Bronchial epithelial cell (primary cell): ENCODE results near the gene SORBS1. TPM values are rescaled to one million over a fixed set of nuclear protein-coding genes. Genes with fewer than 3 reads are reported as not detected.
"Not testable (repeated sequence)": the region's sequence is repeated elsewhere in the genome, so short reads cannot be mapped to it uniquely, and the experiment has no call there.

ENCODE experiments used
- DNase-seq: peaks from one replicate; pipeline ENCODE4 v3.0.0-alpha.2; 2010; ENCODE audit warnings: low read depth
- FAIRE-seq: peaks from 2 replicates; lab custom pipeline; 2011; peaks lifted over from hg19 to GRCh38; lab: Jason Lieb, UNC
- H3K27me3 ChIP-seq: 2 replicates; pipeline ENCODE4 v1.5.1; 2011; ENCODE audit warnings: low read length; ENCODE audit not compliant: control insufficient read depth, insufficient read depth
- H3K36me3 ChIP-seq: 2 replicates; pipeline ENCODE4 v1.5.1; 2011; ENCODE audit warnings: low read length; ENCODE audit not compliant: control insufficient read depth, insufficient read depth
- H3K4me3 ChIP-seq: 2 replicates; pipeline ENCODE4 v1.5.1; 2011; ENCODE audit warnings: mild to moderate bottlenecking, low read depth, low read length, control low read depth
- CTCF ChIP-seq: IDR thresholded peaks from 2 replicates; pipeline ENCODE4 v1.5.1; 2011; ENCODE audit warnings: mild to moderate bottlenecking, moderate library complexity, low read length, control low read depth, inconsistent platforms; ENCODE audit not compliant: insufficient read depth, severe bottlenecking
- total RNA-seq: library from RNA; depleted of rRNA; stranded (reverse); fragments of >200 nt; gene quantifications from 2 replicates; pipeline ENCODE4 v1.2.1, GENCODE V29; 2014

The SORBS1 gene
- total RNA-seq, 1 donor from 2014 or later, result under 0.01 TPM

DNA sequence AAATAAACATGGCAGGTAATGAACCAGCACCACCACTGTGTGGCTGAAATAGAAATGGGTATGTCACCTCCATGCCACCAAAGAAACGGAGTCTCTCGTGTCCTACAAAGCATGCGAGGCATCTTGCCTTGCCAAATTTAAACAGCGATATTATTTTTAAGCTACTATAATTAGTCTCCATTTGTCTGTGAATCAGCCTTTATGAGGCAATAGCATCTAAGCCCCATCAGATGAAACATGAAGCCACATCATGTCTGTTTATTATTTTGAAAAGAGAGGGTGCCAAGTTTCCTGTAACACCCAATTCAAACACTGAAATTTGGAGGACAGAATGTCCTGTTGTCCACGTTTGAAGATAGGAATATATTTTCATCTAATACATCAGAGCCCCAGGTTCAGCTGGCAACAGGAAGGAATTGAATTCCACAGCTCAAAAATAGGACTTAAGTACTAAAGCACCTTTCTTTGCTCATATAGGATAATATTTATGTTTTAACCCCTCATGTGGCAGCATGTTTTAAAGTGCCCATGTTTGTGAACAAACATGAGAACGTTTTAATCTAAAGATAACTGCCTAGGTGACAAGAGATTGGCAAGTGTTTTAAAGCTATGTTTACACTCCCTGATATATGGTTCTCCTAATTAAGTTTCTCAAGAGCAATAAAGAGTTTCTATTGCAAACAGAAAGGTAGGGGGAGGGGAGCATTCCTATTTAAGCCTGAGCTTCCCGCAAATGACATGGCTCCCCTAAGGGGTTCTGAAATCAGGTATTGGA, 86.8 kb downstream of the SORBS1 start:
- H3K36me3 ChIP-seq, result no peaks in the 10 kb centered on the region
- no peak for TF ChIP-seq CTCF
- DNase-seq (peak; percentile 28), FAIRE-seq (no peak)
- H3K27me3 ChIP-seq, result no peaks in the 10 kb centered on the region
- no peak overlapping the region for H3K4me3 ChIP-seq

- no peak for FAIRE-seq
- no peaks in the 10 kb centered on the region for H3K36me3 ChIP-seq
- H3K4me3 ChIP-seq, result no peak overlapping the region
- no peak for DNase-seq
- no peaks in the 10 kb centered on the region for H3K27me3 ChIP-seq
- TF ChIP-seq CTCF, result no peak
These were observed 88.7 kb downstream of the SORBS1 start for GRCh38 chr10:95472304-95473088.

DNA sequence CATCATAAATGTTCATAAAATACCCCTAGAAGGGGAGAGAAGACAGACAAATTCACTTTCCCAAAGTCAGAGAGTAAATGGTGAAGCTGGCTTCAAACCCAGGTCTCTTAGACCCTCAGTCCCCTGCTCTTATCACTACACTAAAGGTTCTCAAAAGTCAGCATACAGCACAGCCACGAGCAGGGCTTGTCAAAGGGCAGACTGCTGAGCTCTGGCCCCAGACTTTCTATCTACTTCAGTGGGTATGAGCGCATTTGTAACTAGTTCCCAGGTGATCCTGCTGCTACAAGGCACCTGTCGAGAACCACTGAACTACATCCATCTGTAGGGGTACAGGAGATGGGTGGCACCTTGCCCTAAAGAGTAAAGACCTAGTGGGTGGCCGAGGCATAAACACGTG, 91.5 kb downstream of the SORBS1 start:
- FAIRE-seq (no peak), DNase-seq (no peak)
- TF ChIP-seq CTCF, result no peak
- H3K36me3 ChIP-seq, result no peaks in the 10 kb centered on the region
- H3K27me3 ChIP-seq, result no peaks in the 10 kb centered on the region
- no peak overlapping the region for H3K4me3 ChIP-seq

DNA sequence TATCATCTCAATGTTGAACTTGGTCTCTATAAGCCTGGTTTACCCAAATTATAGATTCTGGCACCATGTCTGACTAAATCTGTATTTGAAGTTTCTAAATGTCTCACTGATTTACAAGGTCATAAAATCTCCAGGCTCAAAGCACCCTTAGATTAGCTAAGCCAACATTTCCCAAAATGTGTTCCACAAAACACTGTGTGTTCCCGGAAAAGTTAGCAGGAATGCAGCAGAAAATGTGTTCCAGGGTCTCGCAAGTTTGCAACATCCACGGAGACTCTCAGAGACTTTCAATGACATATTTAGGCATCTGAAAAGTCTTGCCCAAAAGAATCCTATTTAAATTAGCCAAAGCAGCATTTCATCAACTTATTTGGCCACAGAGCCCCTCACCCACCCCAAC, 91.9 kb downstream of the SORBS1 start:
- H3K4me3 ChIP-seq, result no peak overlapping the region
- FAIRE-seq, result no peak
- DNase-seq, result no peak
- TF ChIP-seq CTCF, result no peak
- no peaks in the 10 kb centered on the region for H3K27me3 ChIP-seq
- no peaks in the 10 kb centered on the region for H3K36me3 ChIP-seq

- H3K27me3 ChIP-seq, H3K4me3 ChIP-seq, FAIRE-seq, DNase-seq, H3K36me3 ChIP-seq: not testable (repeated sequence)
These were observed 93.5 kb downstream of the SORBS1 start for GRCh38 chr10:95467642-95468041.

GRCh38 chr10:95467162-95467599, 94.0 kb downstream of the SORBS1 start:
- no peak for FAIRE-seq
- DNase-seq, result no peak
- Histone ChIP-seq H3K27me3 (no peaks in the 10 kb centered on the region), H3K4me3 (no peak overlapping the region), H3K36me3 (no peaks in the 10 kb centered on the region)
- no peak for TF ChIP-seq CTCF
